Astrocyte of the cerebellum (primary cell): ENCODE results near the gene MTCL1.
A peak's percentile ranks its signal among the peaks of the same experiment; 100 is the strongest.

Experiments used
- DNase-seq: peaks from one replicate; pipeline ENCODE4 v3.0.0-alpha.2; 2011; ENCODE audit warnings: low read depth
- H3K4me3 ChIP-seq: 2 replicates; pipeline ENCODE4 v1.5.1; 2011; ENCODE audit warnings: mild to moderate bottlenecking, low read depth, low read length, moderate library complexity
- CTCF ChIP-seq: IDR thresholded peaks from 2 replicates; pipeline ENCODE4 v1.5.1; 2012; ENCODE audit warnings: low read length, low read depth, moderate library complexity, mild to moderate bottlenecking; ENCODE audit errors: missing control alignments
- in situ Hi-C: cut with HindIII; loops from 2 replicates; pipeline ENCODE4 v1.10.0; 2017; ENCODE audit warnings: low sequenced_read_pairs

The MTCL1 gene

GRCh38 chr18:8799001-8799400 is 93.6 kb downstream of the MTCL1 start:
- no peak for DNase-seq
- in situ Hi-C loops, result no loop called here
- no peak overlapping the region for H3K4me3 ChIP-seq
- no peak for TF ChIP-seq CTCF

GRCh38 chr18:8799596-8800441 is 94.5 kb downstream of the MTCL1 start:
- no peak for DNase-seq
- in situ Hi-C loops, result no loop called here
- H3K4me3 ChIP-seq, result no peak overlapping the region

GRCh38 chr18:8800445-8800844 is 95.1 kb downstream of the MTCL1 start:
- in situ Hi-C loops, result no loop called here
- no peak overlapping the region for H3K4me3 ChIP-seq
- peak; percentile 97 for DNase-seq
- TF ChIP-seq CTCF, result no peak

More at GRCh38 chr18:8799596-8800441, 94.5 kb downstream of the MTCL1 start:
- no peak for TF ChIP-seq CTCF

- TF ChIP-seq CTCF, result no peak
- DNase-seq, result no peak
- no peak overlapping the region for H3K4me3 ChIP-seq
- in situ Hi-C loops, result no loop called here
These were observed 95.5 kb downstream of the MTCL1 start for GRCh38 chr18:8800876-8801262.

- peak; percentile 62 for DNase-seq
- no peak for TF ChIP-seq CTCF
- in situ Hi-C loops, result no loop called here
- H3K4me3 ChIP-seq, result no peak overlapping the region
These were observed 96.0 kb downstream of the MTCL1 start for GRCh38 chr18:8801263-8801901.

GRCh38 chr18:8802017-8802672 is 96.8 kb downstream of the MTCL1 start:
- DNase-seq, result no peak
- TF ChIP-seq CTCF, result peak; percentile 32
- H3K4me3 ChIP-seq, result no peak overlapping the region
- in situ Hi-C loops, result no loop called here
